A549 (cell line): ENCODE results near the gene ACYP2. TPM values are rescaled to one million over a fixed set of nuclear protein-coding genes. Genes with fewer than 3 reads are reported as not detected.

Experiments used
- ATAC-seq, 2 experiments: fragments of 200-7000 bp in 1 of 2; fragments of >200 bp in 1 of 2; cut with Nextera tagmentation in 1 of 2; cut with Tn5 transposase in 1 of 2; 3 replicates each; pipeline versions ENCODE4 v1.8.0 to v1.9.1; 2018 to 2020; ENCODE audit warnings: mild to moderate bottlenecking in 1 of 2, moderate library complexity in 1 of 2
- CTCF ChIA-PET: fragments of 300-600 bp; sonication (Branson Sonifier 250); formaldehyde crosslinking; extraction: SDS; loops from one replicate; lab custom pipeline; 2021; ENCODE audit warnings: antibody characterized with exemption, inconsistent platforms; lab: Yijun Ruan, JAX
- POLR2A ChIA-PET: fragments of 350-600 bp; formaldehyde crosslinking; extraction: SDS; loops from one replicate; lab custom pipeline; 2021; ENCODE audit warnings: antibody characterized with exemption, inconsistent platforms; lab: Yijun Ruan, JAX
- DNase-seq, 2 experiments: peaks; one replicate each; pipeline versions ENCODE4 v3.0.0 to v3.0.0-alpha.2; 2011 to 2016; ENCODE audit warnings: low read depth in 1 of 2, low spot score in 1 of 2
- FAIRE-seq: peaks from 2 replicates; lab custom pipeline; 2011; peaks lifted over from hg19 to GRCh38; lab: Jason Lieb, UNC
- H3K27ac ChIP-seq, 2 experiments: fragments of >200 bp; sonication (Bioruptor Twin); formaldehyde crosslinking; 3 replicates each; pipeline ENCODE4 v1.5.1; 2016 to 2017
- H3K4me1 ChIP-seq: fragments of >200 bp; sonication (Bioruptor Twin); formaldehyde crosslinking; 3 replicates; pipeline ENCODE4 v1.6.1; 2016
- H3K4me2 ChIP-seq: fragments of >200 bp; sonication (Bioruptor Twin); formaldehyde crosslinking; 3 replicates; pipeline ENCODE4 v1.6.1; 2016
- H3K4me3 ChIP-seq: fragments of >200 bp; sonication (Bioruptor Twin); formaldehyde crosslinking; 3 replicates; pipeline ENCODE4 v1.5.1; 2016
- H3K9me3 ChIP-seq: fragments of >200 bp; sonication (Bioruptor Twin); formaldehyde crosslinking; 3 replicates; pipeline ENCODE4 v1.6.1; 2016
- BHLHE40 ChIP-seq: IDR thresholded peaks from 2 replicates; pipeline ENCODE4 v1.6.1; 2012; ENCODE audit warnings: low read depth, low read length, inconsistent platforms
- CBX2 ChIP-seq: fragments of 200-600 bp; sonication (generic); IDR thresholded peaks from 2 replicates; pipeline ENCODE4 v1.6.1; 2016; ENCODE audit warnings: low read depth, mild to moderate bottlenecking, borderline replicate concordance
- CHD2 ChIP-seq: fragments of 150-350 bp; IDR thresholded peaks from 2 replicates; pipeline ENCODE4 v1.6.1; 2014; ENCODE audit warnings: low read length; ENCODE audit not compliant: partially characterized antibody
- CHD4 ChIP-seq: fragments of 200-600 bp; sonication (generic); IDR thresholded peaks from 2 replicates; pipeline ENCODE4 v1.6.1; 2016; ENCODE audit warnings: antibody characterized with exemption, mild to moderate bottlenecking, borderline replicate concordance
- EP300 ChIP-seq, 2 experiments: fragments of >200 bp; sonication (Bioruptor Twin); formaldehyde crosslinking; IDR thresholded peaks; 2 replicates in 1 of 2; 3 replicates in 1 of 2; pipeline ENCODE4 v1.6.1; 2016 to 2017
- ESRRA ChIP-seq: fragments of 150-350 bp; IDR thresholded peaks from 2 replicates; pipeline ENCODE4 v1.6.1; 2014; ENCODE audit warnings: mild to moderate bottlenecking, low read length, borderline replicate concordance
- FOSB ChIP-seq: fragments of 250-450 bp; sonication (Bioruptor Pico); IDR thresholded peaks from 2 replicates; pipeline ENCODE4 v1.5.0; 2020; ENCODE audit warnings: mild to moderate bottlenecking, moderate library complexity
- FOSL2 ChIP-seq, 2 experiments: fragments of 450-650 bp in 1 of 2; fragments of >200 bp in 1 of 2; sonication (Bioruptor Twin) in 1 of 2; formaldehyde crosslinking; IDR thresholded peaks; 2 replicates each; pipeline versions ENCODE4 v1.5.0 to v1.6.1; 2016 to 2020; ENCODE audit warnings: mild to moderate bottlenecking in 1 of 2, moderate library complexity in 1 of 2
- FOXS1 ChIP-seq: fragments of 250-450 bp; sonication (Bioruptor Pico); IDR thresholded peaks from 2 replicates; pipeline ENCODE4 v1.5.0; 2020; ENCODE audit warnings: mild to moderate bottlenecking, moderate library complexity
- HDAC2 ChIP-seq: fragments of 200-600 bp; sonication (generic); IDR thresholded peaks from 2 replicates; pipeline ENCODE4 v1.6.1; 2016
- HES2 ChIP-seq: fragments of >200 bp; sonication (Bioruptor Twin); formaldehyde crosslinking; IDR thresholded peaks from 2 replicates; pipeline ENCODE4 v1.6.1; 2016
- HMGXB4 ChIP-seq: fragments of 250-450 bp; sonication (Bioruptor Pico); IDR thresholded peaks from 2 replicates; pipeline ENCODE4 v1.5.0; 2021; ENCODE audit warnings: mild to moderate bottlenecking, moderate library complexity, borderline replicate concordance
- HOXB13 ChIP-seq: fragments of 250-450 bp; sonication (Bioruptor Pico); IDR thresholded peaks from 2 replicates; pipeline ENCODE4 v1.5.0; 2020; ENCODE audit warnings: low read depth, mild to moderate bottlenecking, moderate library complexity
- HOXB5 ChIP-seq: fragments of 250-450 bp; sonication (Bioruptor Pico); IDR thresholded peaks from 2 replicates; pipeline ENCODE4 v1.5.0; 2020; ENCODE audit warnings: mild to moderate bottlenecking, moderate library complexity
- JUNB ChIP-seq: fragments of >200 bp; sonication (Bioruptor Twin); formaldehyde crosslinking; IDR thresholded peaks from 2 replicates; pipeline ENCODE4 v1.6.1; 2016
- KDM1A ChIP-seq: fragments of 200-600 bp; sonication (generic); IDR thresholded peaks from 2 replicates; pipeline ENCODE4 v1.6.1; 2016; ENCODE audit warnings: low read depth, mild to moderate bottlenecking
- KDM5A ChIP-seq: fragments of 200-600 bp; sonication (generic); IDR thresholded peaks from 2 replicates; pipeline ENCODE4 v1.6.1; 2016; ENCODE audit warnings: antibody characterized with exemption, mild to moderate bottlenecking
- MAX ChIP-seq: IDR thresholded peaks from 2 replicates; pipeline ENCODE4 v1.6.1; 2012
- MAZ ChIP-seq: fragments of 150-350 bp; IDR thresholded peaks from 2 replicates; pipeline ENCODE4 v1.6.1; 2014; ENCODE audit warnings: antibody characterized with exemption, low read depth, low read length, borderline replicate concordance
- NPAS2 ChIP-seq: fragments of 250-450 bp; sonication (Bioruptor Pico); IDR thresholded peaks from 2 replicates; pipeline ENCODE4 v1.8.0; 2022; ENCODE audit warnings: mild to moderate bottlenecking, moderate library complexity, borderline replicate concordance
- NR3C1 ChIP-seq: fragments of >200 bp; sonication (Bioruptor Twin); formaldehyde crosslinking; IDR thresholded peaks from 3 replicates; pipeline ENCODE4 v1.6.1; 2017
- PBX3 ChIP-seq: IDR thresholded peaks from 2 replicates; pipeline ENCODE4 v1.6.1; 2012
- POLR2AphosphoS2 ChIP-seq: conservative IDR thresholded peaks from 2 replicates; pipeline ENCODE4 v1.6.1; 2012; ENCODE audit warnings: low read length, improper control_type of control experiment, inconsistent platforms
- RARB ChIP-seq: fragments of 250-450 bp; sonication (Bioruptor Pico); IDR thresholded peaks from 2 replicates; pipeline ENCODE4 v1.8.0; 2021; ENCODE audit warnings: mild to moderate bottlenecking, moderate library complexity
- RNF2 ChIP-seq: fragments of 200-600 bp; sonication (generic); IDR thresholded peaks from 2 replicates; pipeline ENCODE4 v1.6.1; 2016; ENCODE audit warnings: low read depth, mild to moderate bottlenecking, antibody characterized with exemption, moderate library complexity, borderline replicate concordance
- TP53 ChIP-seq: fragments of 250-450 bp; sonication (Bioruptor Pico); IDR thresholded peaks from 2 replicates; pipeline ENCODE4 v1.5.0; 2021; ENCODE audit warnings: mild to moderate bottlenecking, moderate library complexity
- USF2 ChIP-seq: fragments of 450-650 bp; IDR thresholded peaks from 2 replicates; pipeline ENCODE4 v1.6.1; 2014; ENCODE audit warnings: antibody characterized with exemption
- ZC3H11A ChIP-seq: fragments of 450-650 bp; IDR thresholded peaks from 2 replicates; pipeline ENCODE4 v1.6.1; 2014; ENCODE audit warnings: antibody characterized with exemption, mild to moderate bottlenecking
- ZNF302 ChIP-seq: fragments of 250-450 bp; sonication (Bioruptor Pico); IDR thresholded peaks from 2 replicates; pipeline ENCODE4 v1.9.0; 2021; ENCODE audit warnings: inconsistent platforms, mild to moderate bottlenecking, moderate library complexity
- WGBS: methylation state at CpG from one replicate; pipeline ENCODE4 v1.1.6; 2017; ENCODE audit errors: missing lambda C conversion rate; 5-methylcytosine and 5-hydroxymethylcytosine counted together
- polyA plus RNA-seq, 4 experiments: library from polyadenylated mRNA; depleted of rRNA in 3 of 4; stranded (reverse); fragments of >200 nt; fragmentation: RNase III in 1 of 4; extraction: RNeasy Plus Mini Kit Qiagen cat#74134 plus additional on column Dnase treatment in 1 of 4; gene quantifications; 2 replicates in 3 of 4; 3 replicates in 1 of 4; pipeline ENCODE4 v1.2.3, GENCODE V29; 2011 to 2017

Gene ACYP2
- polyA plus RNA-seq, 2 of the 4 experiments (the other 2 are of a cell fraction), result 10.0 to 11.4 TPM

- no peak for DNase-seq
- WGBS, result 49% methylated on average over 2 of the region's 2 CpGs
- CTCF ChIA-PET, result interaction anchor here (0.6 to 1.4 kb wide), 3 partner anchors 10 to 395 kb away, joined by 3 read pairs; no protein-coding TSS in a partner anchor
- H3K4me3 ChIP-seq, result no peak overlapping the region
- H3K27ac ChIP-seq, result no peak overlapping the region
- H3K4me2 ChIP-seq, result no peak overlapping the region
- POLR2A ChIA-PET, result interaction anchor here (0.7 kb wide), 1 partner anchor 732 kb away, joined by 4 read pairs; no protein-coding TSS in a partner anchor
- TF ChIP-seq KDM5A (no peak), HMGXB4 (no peak), JUNB (no peak), RNF2 (no peak), HOXB13 (CRISPR knock-in tag) (no peak), CHD2 (no peak), MAZ (no peak)
- TF ChIP-seq, all 56 proteins: peak for 0
- no peak for ATAC-seq
- no peak for FAIRE-seq
- H3K9me3 ChIP-seq, result no peaks in the 10 kb centered on the region
- H3K4me1 ChIP-seq, result no peaks in the 10 kb centered on the region
Measured at GRCh38 chr2:54308782-54309181, 193.4 kb downstream of the ACYP2 start.

- H3K9me3 ChIP-seq, result no peaks in the 10 kb centered on the region
- no peak overlapping the region for H3K4me2 ChIP-seq
- CTCF ChIA-PET, result interaction anchor here (1.4 kb wide), 1 partner anchor 394 kb away, joined by 3 read pairs; no protein-coding TSS in a partner anchor
- H3K4me3 ChIP-seq, result no peak overlapping the region
- ATAC-seq (0 out of 6 replicates have a peak, but pooled peaks of 1 of the 2 experiments have one; percentile 24), DNase-seq (no peak), FAIRE-seq (no peak)
- no peaks in the 10 kb centered on the region for H3K4me1 ChIP-seq
- POLR2A ChIA-PET, result no interaction called here
- no peak for TF ChIP-seq ZNF302 (CRISPR knock-in tag)
- no peak for TF ChIP-seq POLR2AphosphoS2
- TF ChIP-seq ZC3H11A, result no peak
- TF ChIP-seq RARB, result no peak
- no peak for TF ChIP-seq HES2
- TF ChIP-seq HDAC2, result no peak
- no peak for TF ChIP-seq NR3C1
- no peak for TF ChIP-seq EP300 (IDR thresholded peaks at IDR 0.05)
- no peak for TF ChIP-seq PBX3
- no peak for TF ChIP-seq MAZ
- no peak for TF ChIP-seq KDM5A
- WGBS, result 54% methylated on average over 3 of the region's 3 CpGs
- no peak overlapping the region for H3K27ac ChIP-seq
Measured at GRCh38 chr2:54310311-54310710, 194.9 kb downstream of the ACYP2 start.

- no peak for FAIRE-seq
Measured at GRCh38 chr2:54310961-54311360, 195.5 kb downstream of the ACYP2 start.

More at GRCh38 chr2:54310961-54311360, 195.5 kb downstream of the ACYP2 start:
- WGBS, result 50% methylated on average over 2 of the region's 2 CpGs
- ChIA-PET POLR2A (no interaction called here), CTCF (no interaction called here)
- no peak overlapping the region for H3K4me3 ChIP-seq
- no peaks in the 10 kb centered on the region for H3K4me1 ChIP-seq
- TF ChIP-seq USF2, result no peak
- TF ChIP-seq CBX2, result no peak
- TF ChIP-seq KDM5A, result no peak
- no peak for TF ChIP-seq CHD4
- TF ChIP-seq FOXS1 (CRISPR knock-in tag), result no peak
- TF ChIP-seq RNF2, result no peak
- no peak for TF ChIP-seq NR3C1
- no peak for TF ChIP-seq KDM1A
- no peak for TF ChIP-seq EP300 (IDR thresholded peaks at IDR 0.05)
- no peak for TF ChIP-seq HOXB5
- no peak for TF ChIP-seq NPAS2 (CRISPR knock-in tag)
- no peak for TF ChIP-seq FOSL2 (IDR thresholded peaks at IDR 0.05)
- TF ChIP-seq FOSL2 (CRISPR knock-in tag; IDR thresholded peaks at IDR 0.05), result no peak
- TF ChIP-seq TP53 (CRISPR knock-in tag), result no peak
- no peak for TF ChIP-seq MAX
- TF ChIP-seq HOXB13 (CRISPR knock-in tag), result no peak
- TF ChIP-seq ESRRA, result no peak
- TF ChIP-seq BHLHE40, result no peak
- TF ChIP-seq RARB, result no peak
- no peak for TF ChIP-seq FOSB (CRISPR knock-in tag)
- DNase-seq (no peak), ATAC-seq (no peak)
- no peak overlapping the region for H3K27ac ChIP-seq
- H3K4me2 ChIP-seq, result no peak overlapping the region
- no peaks in the 10 kb centered on the region for H3K9me3 ChIP-seq
